Measurements from ENCODE around the gene PDE6G.

Gene PDE6G

GRCh38 chr17:81666092-81666341, 9.7 kb upstream of the PDE6G start:
- peak overlapping the region; percentile 40 to 99 (median 94) for H3K27ac ChIP-seq

GRCh38 chr17:81665205-81666091, 9.1 kb upstream of the PDE6G start:
- Histone ChIP-seq H3K4me3 (peak overlapping the region; percentile 70 to 99 (median 95)), H3K27ac (peak overlapping the region in 20 of 21 experiments; percentile 89 to 99 (median 94))

More at GRCh38 chr17:81666092-81666341, 9.7 kb upstream of the PDE6G start:
- peak overlapping the region; percentile 70 to 99 (median 95) for H3K4me3 ChIP-seq

DNA sequence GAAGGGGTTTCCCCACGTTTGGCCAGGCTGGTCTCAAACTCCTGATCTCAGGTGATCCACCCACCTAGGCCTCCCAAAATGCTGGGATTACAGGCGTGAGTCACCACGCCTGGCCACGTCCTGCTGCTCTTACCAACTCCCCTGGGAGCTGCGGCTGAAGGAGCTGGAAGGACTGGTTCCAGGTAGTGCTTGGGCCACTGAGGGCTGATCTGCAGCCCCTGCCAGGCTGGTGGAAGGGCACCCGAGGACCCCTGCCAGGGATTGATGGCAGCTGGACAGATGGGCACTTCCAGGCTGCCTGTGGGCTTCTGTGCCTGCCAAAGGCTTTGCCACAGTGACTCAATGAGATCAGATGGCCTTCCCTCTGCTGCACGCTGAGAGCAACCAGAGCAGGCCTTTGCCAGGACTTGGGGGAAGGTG, 7.7 kb upstream of the PDE6G start:
- H3K27ac ChIP-seq = peak overlapping the region in 4 of 21 experiments; percentile 2 to 58 (median 8)

GRCh38 chr17:81662002-81662401, 5.7 kb upstream of the PDE6G start:
- no peak overlapping the region for H3K4me3 ChIP-seq
- peak overlapping the region in 2 of 21 experiments; percentile 5 to 58 for H3K27ac ChIP-seq

More for the DNA sequence above, 7.7 kb upstream of the PDE6G start:
- H3K4me3 ChIP-seq = no peak overlapping the region

- Histone ChIP-seq H3K4me3 (no peak overlapping the region), H3K27ac (peak overlapping the region in 7 of 21 experiments; percentile 3 to 76 (median 42))
These were observed 4.1 kb upstream of the PDE6G start for GRCh38 chr17:81660441-81660840.

GRCh38 chr17:81659038-81659437, 2.7 kb upstream of the PDE6G start:
- Histone ChIP-seq H3K27ac (peak overlapping the region in 2 of 21 experiments; percentile 18 to 44), H3K4me3 (peak overlapping the region in 1 of 7 experiments; percentile 7)

DNA sequence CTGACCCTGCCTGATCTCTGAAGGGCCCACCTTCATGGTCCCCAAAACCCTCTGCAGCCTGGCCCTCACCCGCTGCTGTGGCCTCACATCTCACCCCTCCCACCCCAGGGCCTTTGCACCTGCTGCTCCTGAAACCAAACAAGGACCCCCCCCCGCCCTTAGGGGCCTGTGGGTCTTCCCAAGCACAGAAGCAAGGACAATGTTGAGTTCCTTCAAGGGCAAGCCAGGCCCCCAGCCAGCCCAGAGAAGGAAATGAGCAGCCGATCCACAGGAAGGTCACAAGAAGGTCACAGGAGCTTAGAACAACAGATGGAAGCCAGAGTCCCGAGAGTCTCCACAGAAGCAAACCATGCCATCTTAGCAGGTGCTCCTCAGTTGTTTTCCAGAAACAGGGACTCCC, 493 bp upstream of the PDE6G start:
- no peak overlapping the region for H3K4me3 ChIP-seq
- no peak overlapping the region for H3K27ac ChIP-seq

DNA sequence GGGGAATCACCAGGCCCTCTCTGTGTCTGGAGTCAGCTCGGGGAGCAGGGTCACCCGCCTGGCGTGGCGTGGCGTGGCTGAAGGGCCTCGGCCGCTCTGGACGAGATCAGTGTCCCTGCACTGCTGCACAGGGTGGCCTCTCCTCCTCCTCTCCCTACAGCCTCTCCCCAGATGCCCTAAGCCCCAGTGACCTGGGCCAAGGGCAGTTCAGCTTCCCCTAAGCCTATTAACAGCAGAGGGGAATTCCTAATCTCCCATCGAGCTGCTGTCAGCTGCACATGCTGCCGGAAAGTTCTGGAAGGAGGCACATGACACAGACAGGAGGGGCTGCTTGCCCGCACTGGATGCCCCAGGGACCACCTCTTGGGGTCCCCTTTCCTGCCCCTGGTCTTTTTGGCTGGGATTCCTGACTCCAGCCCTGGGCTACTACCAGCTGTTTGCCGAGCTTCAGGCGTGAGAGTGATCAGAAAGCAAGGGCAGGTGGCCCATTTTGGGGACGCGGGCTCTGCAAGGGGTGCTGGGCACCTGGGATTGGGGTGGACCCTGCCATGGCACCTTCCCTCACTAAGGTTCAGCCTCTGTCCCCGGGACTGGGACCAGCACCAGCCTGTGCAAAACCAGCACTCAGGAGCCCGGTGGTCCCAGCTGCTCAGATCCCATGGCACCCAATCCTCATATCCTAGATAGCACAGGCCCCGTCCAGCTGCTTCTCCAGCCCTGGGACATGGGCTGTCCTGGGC, 794 bp downstream of the PDE6G start:
- no peak overlapping the region for H3K4me3 ChIP-seq
- H3K27ac ChIP-seq = no peak overlapping the region

DNA sequence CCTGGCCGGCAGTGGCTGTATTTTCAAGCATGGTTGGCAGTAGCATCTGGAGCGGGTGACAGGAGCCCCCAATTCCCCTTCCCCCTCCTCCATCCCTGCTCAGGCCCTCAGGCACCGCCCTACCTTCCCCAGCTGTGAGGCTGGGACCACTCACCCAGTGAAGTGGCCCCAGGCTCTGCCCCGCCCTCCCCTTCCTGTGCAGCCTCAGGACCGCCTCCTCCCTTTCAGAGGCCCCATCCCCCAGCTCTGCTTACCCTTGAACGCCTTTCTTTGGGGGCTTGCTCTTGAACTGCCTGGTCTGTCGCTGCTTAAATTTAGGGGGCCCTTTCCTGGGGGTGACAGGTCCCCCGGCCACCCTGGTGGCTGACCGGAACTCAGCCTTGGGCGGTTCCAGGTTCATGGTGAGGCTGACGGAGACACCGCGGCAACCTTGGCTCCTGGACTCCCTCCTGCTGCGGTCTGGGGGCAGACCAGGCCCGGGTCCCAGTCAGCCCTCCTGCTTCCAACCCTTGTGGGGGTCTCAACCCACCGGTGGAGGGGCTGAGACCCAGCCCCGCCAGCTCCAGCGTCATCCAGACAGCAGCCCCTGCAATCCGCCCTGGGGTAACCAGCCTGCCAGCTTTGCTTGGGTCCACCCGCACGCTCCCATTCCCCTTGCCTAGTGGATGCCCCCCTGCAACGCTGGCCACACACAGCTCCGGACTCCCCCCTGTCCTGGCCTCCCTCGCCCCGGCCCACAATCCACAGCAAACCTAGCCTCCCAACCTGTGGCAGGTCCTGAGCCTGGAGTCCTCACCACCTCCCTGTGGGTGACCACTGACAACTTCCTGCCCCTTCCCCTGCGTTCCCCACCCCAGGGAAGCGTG, 3.2 kb downstream of the PDE6G start:
- peak overlapping the region in 1 of 7 experiments; percentile 5 for H3K4me3 ChIP-seq
- no peak overlapping the region for H3K27ac ChIP-seq

DNA sequence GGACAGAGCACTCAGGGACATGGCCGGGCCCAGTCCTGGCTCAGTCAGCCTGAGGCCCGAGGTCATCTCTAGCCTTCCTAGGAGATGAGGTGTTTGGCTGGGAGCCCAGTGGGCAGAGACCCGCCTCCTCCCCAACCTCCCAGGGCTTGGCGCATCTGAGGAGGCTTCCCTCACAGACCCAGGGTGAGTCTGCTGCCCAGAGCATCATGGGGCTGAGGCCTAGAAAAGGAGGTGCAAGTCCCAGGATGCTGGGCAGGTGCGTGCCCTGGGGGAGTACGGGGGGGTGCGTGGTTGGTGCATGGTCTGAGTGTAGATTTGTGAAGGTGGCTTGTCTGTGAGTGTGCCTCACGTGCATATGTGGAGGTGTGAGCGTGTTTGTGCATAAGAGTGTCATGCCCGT, 4.7 kb downstream of the PDE6G start:
- H3K4me3 ChIP-seq = no peak overlapping the region
- H3K27ac ChIP-seq = no peak overlapping the region

GRCh38 chr17:81650951-81651350, 5.4 kb downstream of the PDE6G start:
- Histone ChIP-seq H3K4me3 (no peak overlapping the region), H3K27ac (no peak overlapping the region)

DNA sequence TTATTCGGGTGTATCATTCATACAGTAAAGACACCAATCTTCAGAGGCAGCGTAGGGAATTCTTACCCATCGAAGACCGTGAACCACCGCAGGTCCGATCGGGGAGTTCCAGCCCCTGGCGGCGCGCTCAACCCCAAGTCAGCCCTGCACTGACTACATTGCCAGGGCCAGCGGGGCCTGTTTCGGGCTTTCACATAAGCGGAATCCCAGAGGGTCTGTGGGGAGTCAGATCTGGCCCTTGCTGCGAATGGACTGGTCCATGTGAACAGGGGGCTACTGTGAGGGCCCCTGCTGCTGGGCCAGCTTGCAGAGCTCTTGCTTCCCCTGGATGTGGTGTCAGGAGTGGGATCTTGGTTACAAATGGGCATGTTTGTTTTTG, 7.6 kb downstream of the PDE6G start:
- H3K27ac ChIP-seq = no peak overlapping the region
- H3K4me3 ChIP-seq = no peak overlapping the region

DNA sequence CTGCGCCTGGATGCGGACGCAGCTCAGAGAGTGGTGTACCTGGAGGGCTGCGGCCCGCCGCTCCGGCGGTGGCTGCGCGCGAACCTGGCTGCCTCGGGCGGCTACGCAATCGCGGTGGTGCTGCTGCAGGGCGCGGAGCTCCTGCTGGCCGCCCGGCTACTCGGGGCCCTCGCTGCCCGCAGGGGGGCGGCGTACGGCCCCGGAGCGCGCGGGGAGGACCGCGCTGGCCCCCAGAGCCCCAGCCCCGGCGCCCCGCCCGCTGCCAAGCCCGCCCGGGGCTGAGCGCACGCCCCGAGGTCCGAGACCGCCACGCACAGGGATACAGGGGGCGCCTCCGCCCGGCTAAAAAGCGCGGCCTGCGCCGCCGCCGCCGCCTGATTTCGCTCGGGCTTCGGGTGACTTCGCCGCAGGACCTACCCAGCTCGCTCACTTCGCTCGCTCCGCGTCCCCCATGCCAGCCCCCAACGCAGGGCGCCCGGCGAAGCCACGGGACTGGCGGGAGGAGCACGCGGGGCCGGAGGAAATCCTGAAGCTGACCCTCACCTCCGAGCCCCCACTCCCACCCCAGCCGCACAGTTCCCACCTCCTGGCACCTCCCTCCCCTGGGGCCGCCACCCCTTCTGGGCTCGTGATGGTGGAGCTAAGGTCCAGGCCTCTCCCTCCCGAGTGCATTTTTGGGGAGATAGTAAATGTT, 8.2 kb downstream of the PDE6G start:
- no peak overlapping the region for H3K27ac ChIP-seq
- no peak overlapping the region for H3K4me3 ChIP-seq

- H3K4me3 ChIP-seq = no peak overlapping the region
These were observed 8.7 kb downstream of the PDE6G start for GRCh38 chr17:81647640-81648012.

DNA sequence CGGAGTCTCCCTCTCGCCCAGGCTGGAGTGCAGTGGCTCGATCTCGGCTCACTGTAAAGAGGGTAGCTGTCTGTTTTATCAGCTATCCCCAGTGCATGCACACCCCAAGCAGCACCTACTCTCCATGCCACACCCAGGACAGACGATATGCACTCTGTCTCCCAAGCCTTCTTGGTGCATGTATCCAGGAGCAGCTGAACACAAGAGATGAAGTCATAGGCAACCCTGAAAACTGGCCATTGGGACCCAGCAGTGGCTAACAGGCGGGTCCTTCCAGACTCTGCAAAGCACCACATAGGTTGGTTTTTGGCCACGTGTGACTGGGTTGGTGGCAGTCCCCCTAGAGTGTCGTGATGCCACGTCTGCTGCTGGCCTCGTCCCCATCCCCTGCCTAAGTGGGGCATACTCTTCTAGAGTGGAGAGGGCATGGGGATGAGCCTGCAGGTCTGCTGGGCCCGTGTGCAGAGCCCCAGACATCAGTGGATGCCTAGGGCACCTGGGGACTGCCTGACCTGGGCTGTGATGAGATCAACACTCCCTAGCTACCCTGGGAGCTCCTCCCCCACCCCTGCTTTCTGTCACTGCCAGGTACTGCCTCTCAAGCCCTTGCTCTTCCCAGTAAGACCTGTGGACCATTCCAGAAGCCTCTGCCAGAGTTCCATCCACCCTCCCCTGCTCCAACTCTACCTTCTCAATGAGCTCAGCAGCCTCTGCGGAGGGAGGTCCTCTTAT, 9.3 kb downstream of the PDE6G start:
- no peak overlapping the region for H3K27ac ChIP-seq
- H3K4me3 ChIP-seq = no peak overlapping the region

More at GRCh38 chr17:81647640-81648012, 8.7 kb downstream of the PDE6G start:
- H3K27ac ChIP-seq = no peak overlapping the region

- Histone ChIP-seq H3K27ac (no peak overlapping the region), H3K4me3 (no peak overlapping the region)
These were observed 11.1 kb downstream of the PDE6G start for GRCh38 chr17:81644976-81645952.

- H3K27ac ChIP-seq = no peak overlapping the region
- no peak overlapping the region for H3K4me3 ChIP-seq
These were observed 11.8 kb downstream of the PDE6G start for GRCh38 chr17:81644496-81644895.

Measured in skin epidermis (tissue), 12 donors.